Kasumi-1 (cell line): Measurements from ENCODE around the gene WDFY4.

ENCODE experiments used
- DNase-seq, 2 experiments: peaks; one replicate each; lab custom pipeline; 2025; lab: John Stamatoyannopoulos, UW

The WDFY4 gene

GRCh38 chr10:48794074-48794473, 109.4 kb downstream of the WDFY4 start:
- DNase-seq, result no peak

- no peak for DNase-seq
These were observed 112.1 kb downstream of the WDFY4 start for GRCh38 chr10:48796713-48797245.

GRCh38 chr10:48797830-48798229, 113.2 kb downstream of the WDFY4 start:
- no peak for DNase-seq

GRCh38 chr10:48798481-48799254, 114.0 kb downstream of the WDFY4 start:
- DNase-seq, result no peak

- DNase-seq, result no peak
These were observed 114.8 kb downstream of the WDFY4 start for GRCh38 chr10:48799341-48800006.

- DNase-seq, result peak; percentile 97 to 99
These were observed 115.5 kb downstream of the WDFY4 start for GRCh38 chr10:48800007-48800675.

GRCh38 chr10:48801001-48801421, 116.3 kb downstream of the WDFY4 start:
- no peak for DNase-seq

- no peak for DNase-seq
These were observed 118.0 kb downstream of the WDFY4 start for GRCh38 chr10:48802611-48803071.

GRCh38 chr10:48803801-48804584, 119.3 kb downstream of the WDFY4 start:
- no peak for DNase-seq

GRCh38 chr10:48804740-48805182, 120.1 kb downstream of the WDFY4 start:
- peak; percentile 79 to 83 for DNase-seq

- DNase-seq, result no peak
These were observed 120.7 kb downstream of the WDFY4 start for GRCh38 chr10:48805411-48805810.

- DNase-seq, result no peak
These were observed 121.2 kb downstream of the WDFY4 start for GRCh38 chr10:48805848-48806247.

- DNase-seq, result no peak
These were observed 121.7 kb downstream of the WDFY4 start for GRCh38 chr10:48806342-48806741.

- no peak for DNase-seq
These were observed 123.3 kb downstream of the WDFY4 start for GRCh38 chr10:48807791-48808470.

GRCh38 chr10:48809261-48809660, 124.6 kb downstream of the WDFY4 start:
- no peak for DNase-seq

GRCh38 chr10:48811461-48811860, 126.8 kb downstream of the WDFY4 start:
- no peak for DNase-seq

- DNase-seq, result no peak
These were observed 127.2 kb downstream of the WDFY4 start for GRCh38 chr10:48811917-48812316.

- DNase-seq, result no peak
These were observed 128.6 kb downstream of the WDFY4 start for GRCh38 chr10:48813291-48813690.

GRCh38 chr10:48813825-48814224, 129.2 kb downstream of the WDFY4 start:
- no peak for DNase-seq

- no peak for DNase-seq
These were observed 130.3 kb downstream of the WDFY4 start for GRCh38 chr10:48814933-48815332.

- no peak for DNase-seq
These were observed 132.5 kb downstream of the WDFY4 start for GRCh38 chr10:48817141-48817540.
